IPS-20b (cell line): ENCODE measurements around the gene AVPR2.

Source experiments
- H3K27ac ChIP-seq: one replicate; pipeline ENCODE4 v1.5.1; 2013; ENCODE audit warnings: low read length
- H3K27me3 ChIP-seq: 2 replicates; pipeline ENCODE4 v1.6.1; 2013; ENCODE audit warnings: mild to moderate bottlenecking, low read length, inconsistent platforms; ENCODE audit not compliant: insufficient read depth
- H3K36me3 ChIP-seq: 2 replicates; pipeline ENCODE4 v1.6.1; 2013; ENCODE audit warnings: low read depth, mild to moderate bottlenecking, inconsistent platforms, low read length, moderate library complexity; ENCODE audit not compliant: insufficient read depth
- H3K4me1 ChIP-seq: 2 replicates; pipeline ENCODE4 v1.6.1; 2013; ENCODE audit warnings: mild to moderate bottlenecking, control low read depth, inconsistent platforms, low read length, moderate library complexity; ENCODE audit not compliant: insufficient read depth
- H3K4me3 ChIP-seq: 2 replicates; pipeline ENCODE4 v1.5.1; 2013; ENCODE audit warnings: mild to moderate bottlenecking, low read length, inconsistent platforms
- H3K9ac ChIP-seq: 2 replicates; pipeline ENCODE4 v1.6.1; 2013; ENCODE audit warnings: low read depth, mild to moderate bottlenecking, inconsistent platforms, low read length, moderate library complexity
- H3K9me3 ChIP-seq: 2 replicates; pipeline ENCODE4 v1.6.1; 2013; ENCODE audit warnings: mild to moderate bottlenecking, low read depth, low read length, inconsistent platforms; ENCODE audit not compliant: insufficient read depth

AVPR2 gene

GRCh38 chrX:153950127-153950526 lies 45.7 kb downstream of the AVPR2 start:
- Histone ChIP-seq H3K36me3 (peaks cover 69% of the 10 kb centered on the region), H3K4me1 (no peaks in the 10 kb centered on the region), H3K9ac (no peak overlapping the region), H3K27ac (no peak overlapping the region), H3K27me3 (no peaks in the 10 kb centered on the region), H3K9me3 (no peaks in the 10 kb centered on the region), H3K4me3 (no peak overlapping the region)

GRCh38 chrX:153951683-153952372 lies 47.4 kb downstream of the AVPR2 start:
- H3K27ac ChIP-seq: no peak overlapping the region
- H3K36me3 ChIP-seq: peaks cover 86% of the 10 kb centered on the region
- H3K4me3 ChIP-seq: no peak overlapping the region
- H3K27me3 ChIP-seq: no peaks in the 10 kb centered on the region
- H3K9me3 ChIP-seq: no peaks in the 10 kb centered on the region
- H3K4me1 ChIP-seq: no peaks in the 10 kb centered on the region
- H3K9ac ChIP-seq: no peak overlapping the region

- Histone ChIP-seq H3K4me3 (no peak overlapping the region), H3K36me3 (peaks cover 91% of the 10 kb centered on the region), H3K27me3 (no peaks in the 10 kb centered on the region), H3K9ac (peak overlapping the region; percentile 58; the same call in 1 of the 2 replicates), H3K4me1 (no peaks in the 10 kb centered on the region), H3K9me3 (no peaks in the 10 kb centered on the region), H3K27ac (peak overlapping the region; percentile 88)
These were observed 48.0 kb downstream of the AVPR2 start for GRCh38 chrX:153952373-153953026.

- peak overlapping the region; percentile 88 for H3K27ac ChIP-seq
- H3K9me3 ChIP-seq: no peaks in the 10 kb centered on the region
- peaks cover 93% of the 10 kb centered on the region for H3K36me3 ChIP-seq
- peak overlapping the region; percentile 58; the same call in 1 of the 2 replicates for H3K9ac ChIP-seq
- no peak overlapping the region for H3K4me3 ChIP-seq
- H3K27me3 ChIP-seq: no peaks in the 10 kb centered on the region
- H3K4me1 ChIP-seq: no peaks in the 10 kb centered on the region
These were observed 48.9 kb downstream of the AVPR2 start for GRCh38 chrX:153953342-153953830.

GRCh38 chrX:153953892-153954557 lies 49.6 kb downstream of the AVPR2 start:
- H3K9me3 ChIP-seq: no peaks in the 10 kb centered on the region
- peaks cover 96% of the 10 kb centered on the region for H3K36me3 ChIP-seq
- no peak overlapping the region for H3K27ac ChIP-seq
- H3K4me3 ChIP-seq: no peak overlapping the region
- no peaks in the 10 kb centered on the region for H3K27me3 ChIP-seq
- H3K4me1 ChIP-seq: no peaks in the 10 kb centered on the region
- H3K9ac ChIP-seq: no peak overlapping the region

- Histone ChIP-seq H3K4me1 (no peaks in the 10 kb centered on the region), H3K9ac (no peak overlapping the region), H3K4me3 (no peak overlapping the region), H3K9me3 (no peaks in the 10 kb centered on the region), H3K27me3 (no peaks in the 10 kb centered on the region), H3K36me3 (peaks cover 97% of the 10 kb centered on the region), H3K27ac (no peak overlapping the region)
These were observed 50.2 kb downstream of the AVPR2 start for GRCh38 chrX:153954558-153955227.

GRCh38 chrX:153955228-153955732 lies 50.8 kb downstream of the AVPR2 start:
- Histone ChIP-seq H3K9ac (no peak overlapping the region), H3K9me3 (no peaks in the 10 kb centered on the region), H3K4me3 (no peak overlapping the region), H3K36me3 (peaks cover 97% of the 10 kb centered on the region), H3K4me1 (no peaks in the 10 kb centered on the region), H3K27ac (no peak overlapping the region), H3K27me3 (no peaks in the 10 kb centered on the region)

- no peaks in the 10 kb centered on the region for H3K27me3 ChIP-seq
- H3K9ac ChIP-seq: no peak overlapping the region
- H3K9me3 ChIP-seq: no peaks in the 10 kb centered on the region
- peaks cover 97% of the 10 kb centered on the region for H3K36me3 ChIP-seq
- no peaks in the 10 kb centered on the region for H3K4me1 ChIP-seq
- no peak overlapping the region for H3K4me3 ChIP-seq
- H3K27ac ChIP-seq: no peak overlapping the region
These were observed 51.8 kb downstream of the AVPR2 start for GRCh38 chrX:153956044-153956907.
